NCI-H1417 treated with DMSO at 0.1 percent for 48 hours (cell line): ENCODE measurements around the gene SGPP1.
"Not testable (repeated sequence)": the region's sequence is repeated elsewhere in the genome, so short reads cannot be mapped to it uniquely, and the experiment has no call there.

Source experiments
- DNase-seq: peaks from one replicate; lab custom pipeline; 2025; lab: John Stamatoyannopoulos, UW

SGPP1 gene

DNA sequence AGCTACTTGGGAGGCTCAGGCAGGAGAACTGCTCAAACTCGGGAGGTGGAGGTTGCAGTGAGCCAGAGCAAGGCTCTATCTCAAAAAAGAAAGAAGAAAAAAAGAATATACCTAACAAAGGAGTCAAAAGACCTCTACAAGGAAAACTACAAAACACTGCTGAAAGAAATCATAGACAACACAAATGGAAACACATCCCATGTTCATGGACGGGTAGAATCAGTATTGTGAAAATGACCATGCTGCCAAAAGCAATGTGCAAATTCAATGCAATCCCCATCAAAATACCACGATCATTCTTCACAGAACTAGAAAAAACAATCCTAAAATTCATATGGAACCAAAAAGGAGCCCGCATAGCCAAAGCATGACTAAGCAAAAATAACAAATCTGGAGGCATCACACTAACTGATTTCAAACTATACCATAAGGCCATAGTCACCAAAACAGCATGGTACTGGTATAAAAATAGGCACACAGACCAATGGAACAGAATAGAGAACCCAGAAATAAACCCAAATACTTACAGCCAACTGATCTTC, 91.7 kb downstream of the SGPP1 start:
- not testable (repeated sequence) for DNase-seq
